KOPT-K1 (cell line): ENCODE measurements around the gene DYNLRB1.
A peak's percentile ranks its signal among the peaks of the same experiment; 100 is the strongest.
"Not testable (repeated sequence)": the region's sequence is repeated elsewhere in the genome, so short reads cannot be mapped to it uniquely, and the experiment has no call there.

Experiments used
- H3K27ac ChIP-seq: fragments of 200-600 bp; sonication (generic); 2 replicates; pipeline ENCODE4 v1.5.1; 2016; ENCODE audit warnings: antibody characterized with exemption, mild to moderate bottlenecking, low read depth, low read length; ENCODE audit not compliant: poor library complexity, severe bottlenecking
- H3K36me3 ChIP-seq: fragments of 200-600 bp; sonication (generic); 2 replicates; pipeline ENCODE4 v1.5.1; 2017; ENCODE audit warnings: antibody characterized with exemption, mild to moderate bottlenecking, low read length, moderate library complexity; ENCODE audit not compliant: insufficient read depth
- H3K9me3 ChIP-seq: fragments of 200-600 bp; sonication (generic); 2 replicates; pipeline ENCODE4 v1.5.1; 2017; ENCODE audit warnings: antibody characterized with exemption, low read length, mild to moderate bottlenecking; ENCODE audit not compliant: insufficient read depth, poor library complexity, severe bottlenecking

The DYNLRB1 gene

DNA sequence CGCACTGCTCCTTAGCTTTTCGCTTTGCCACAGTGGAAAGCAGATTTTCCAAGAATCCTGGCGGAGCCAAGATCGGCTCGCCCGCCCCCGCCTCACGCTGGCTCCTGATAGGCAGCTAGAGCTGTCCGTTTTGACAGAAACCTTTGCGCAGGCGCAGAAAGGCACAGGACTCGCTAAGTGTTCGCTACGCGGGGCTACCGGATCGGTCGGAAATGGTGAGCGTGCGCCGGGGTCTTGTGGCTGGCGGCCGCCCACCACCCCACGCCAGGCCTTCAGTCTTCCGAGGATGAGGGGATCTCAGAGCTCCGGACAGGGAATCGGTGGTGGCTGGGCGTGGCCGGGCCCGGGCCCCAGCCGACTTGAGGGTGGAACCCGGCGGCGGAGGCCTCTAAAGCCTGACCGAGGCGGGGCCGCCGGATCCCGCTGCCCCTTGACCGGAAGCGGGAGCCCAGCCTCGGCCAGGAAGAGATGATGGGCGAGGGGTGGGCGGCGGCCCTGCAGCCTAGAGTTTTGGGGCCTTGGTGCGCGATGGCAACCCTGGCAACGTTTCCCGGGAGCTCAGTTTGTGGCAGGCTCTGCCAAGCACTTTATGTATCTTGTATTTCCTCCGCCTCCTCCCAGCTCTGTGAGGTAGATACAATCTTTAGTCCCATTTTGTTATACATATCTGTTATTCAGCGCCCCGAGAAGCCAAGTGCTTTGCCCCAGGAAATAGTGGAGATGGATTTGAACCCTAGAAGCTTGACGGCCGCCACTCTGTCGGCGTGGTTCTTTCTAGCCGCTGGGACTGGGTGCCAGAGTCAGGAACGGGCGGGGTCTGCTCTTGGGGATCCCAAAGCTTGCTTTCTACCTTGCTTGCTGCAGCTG lies at the start of gene DYNLRB1:
Gene DYNLRB1 (plus strand): TSS at position 176 of the 867 bp plus-strand sequence. CDS start 37 bp downstream, at position 213.
- Histone ChIP-seq H3K27ac (peak within 1 kb of the TSS; percentile 70), H3K9me3 (no peaks in the 10 kb centered on the region), H3K36me3 (peaks cover 24% of the 10 kb centered on the region)

DNA sequence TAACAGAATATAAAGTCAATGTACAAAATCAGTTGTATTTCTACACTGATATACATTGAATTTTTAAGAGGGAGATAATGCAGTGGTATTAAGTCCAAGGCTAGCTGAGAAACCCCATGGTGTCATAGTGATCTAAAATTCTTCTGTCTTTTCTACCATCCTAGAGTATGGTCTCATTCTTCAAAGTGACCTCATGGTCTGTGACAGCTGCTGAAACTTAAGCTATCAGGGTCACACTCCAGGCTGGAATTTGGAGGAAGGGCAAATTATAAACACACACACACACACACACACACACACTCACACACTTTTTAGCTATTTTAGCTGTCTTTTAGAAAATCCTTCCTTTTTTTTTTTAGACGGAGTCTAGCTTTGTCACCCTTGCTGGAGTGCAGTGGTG lies 47.3 kb upstream of the DYNLRB1 start:
- H3K27ac ChIP-seq, result no peak overlapping the region

DNA sequence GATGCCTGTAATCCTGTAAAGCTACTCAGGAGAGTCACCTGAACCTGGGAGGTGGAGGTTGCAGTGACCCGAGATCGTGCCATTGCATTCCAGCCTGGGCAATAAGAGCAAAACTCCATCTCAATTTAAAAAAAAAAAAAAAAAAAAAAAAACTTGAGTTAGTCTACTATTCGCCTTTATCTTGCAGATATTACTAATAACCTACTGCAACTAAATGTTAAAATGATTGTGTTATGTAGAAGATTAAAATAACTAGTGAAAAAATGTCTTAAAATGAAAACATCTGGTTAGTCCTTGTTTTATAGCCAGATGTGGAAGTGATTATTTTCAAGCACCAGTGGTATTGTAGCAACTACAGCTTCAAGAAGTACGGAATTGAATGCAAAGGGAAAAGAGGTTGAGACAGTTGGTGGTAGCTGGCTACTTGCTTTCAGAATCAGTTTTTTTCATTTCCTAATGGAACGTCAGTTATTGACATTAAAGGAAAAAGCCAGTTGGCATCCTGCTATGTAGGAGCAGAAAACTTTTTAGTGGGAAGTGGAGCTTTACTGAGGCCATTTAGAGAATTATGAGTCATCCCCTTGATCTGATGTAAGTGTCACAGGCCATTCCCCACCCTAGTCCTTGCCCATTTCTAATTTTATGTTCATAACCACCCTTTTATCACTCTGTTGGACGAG lies 43.8 kb upstream of the DYNLRB1 start:
- Histone ChIP-seq H3K27ac (no peak overlapping the region), H3K9me3 (no peaks in the 10 kb centered on the region), H3K36me3 (peaks cover 83% of the 10 kb centered on the region)

More for the DNA sequence above, 47.3 kb upstream of the DYNLRB1 start:
- Histone ChIP-seq H3K9me3 (no peaks in the 10 kb centered on the region), H3K36me3 (peaks cover 96% of the 10 kb centered on the region)

DNA sequence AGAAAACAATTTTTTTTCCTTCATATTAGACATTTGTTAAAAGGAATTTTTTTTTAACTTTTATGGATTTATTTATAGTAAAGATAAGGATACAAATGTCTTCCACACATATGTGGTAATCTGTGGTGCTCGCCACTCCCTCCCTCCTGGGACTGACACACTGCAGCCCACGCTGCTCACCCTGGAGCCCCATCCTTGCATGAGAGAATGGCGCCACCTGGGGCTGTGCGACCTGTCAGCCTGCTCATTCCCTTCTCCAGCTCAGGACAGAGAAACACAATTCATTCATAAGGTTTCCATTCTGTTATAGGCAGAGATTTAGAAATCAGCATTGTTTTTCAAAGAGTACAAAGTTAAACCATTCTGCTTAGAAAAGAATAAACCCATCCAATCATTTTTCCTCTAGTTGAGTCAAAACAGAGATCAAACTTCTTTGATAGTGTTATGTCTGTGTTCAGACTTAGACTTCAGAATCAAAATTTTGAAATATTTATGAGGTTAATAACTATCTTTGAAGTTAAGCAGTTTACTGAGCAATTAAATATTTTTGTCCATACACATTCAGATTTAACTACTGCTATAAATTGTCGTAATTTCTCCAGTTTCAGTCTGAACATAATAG lies 42.8 kb upstream of the DYNLRB1 start:
- H3K9me3 ChIP-seq, result no peaks in the 10 kb centered on the region
- peaks cover 83% of the 10 kb centered on the region for H3K36me3 ChIP-seq
- H3K27ac ChIP-seq, result no peak overlapping the region

DNA sequence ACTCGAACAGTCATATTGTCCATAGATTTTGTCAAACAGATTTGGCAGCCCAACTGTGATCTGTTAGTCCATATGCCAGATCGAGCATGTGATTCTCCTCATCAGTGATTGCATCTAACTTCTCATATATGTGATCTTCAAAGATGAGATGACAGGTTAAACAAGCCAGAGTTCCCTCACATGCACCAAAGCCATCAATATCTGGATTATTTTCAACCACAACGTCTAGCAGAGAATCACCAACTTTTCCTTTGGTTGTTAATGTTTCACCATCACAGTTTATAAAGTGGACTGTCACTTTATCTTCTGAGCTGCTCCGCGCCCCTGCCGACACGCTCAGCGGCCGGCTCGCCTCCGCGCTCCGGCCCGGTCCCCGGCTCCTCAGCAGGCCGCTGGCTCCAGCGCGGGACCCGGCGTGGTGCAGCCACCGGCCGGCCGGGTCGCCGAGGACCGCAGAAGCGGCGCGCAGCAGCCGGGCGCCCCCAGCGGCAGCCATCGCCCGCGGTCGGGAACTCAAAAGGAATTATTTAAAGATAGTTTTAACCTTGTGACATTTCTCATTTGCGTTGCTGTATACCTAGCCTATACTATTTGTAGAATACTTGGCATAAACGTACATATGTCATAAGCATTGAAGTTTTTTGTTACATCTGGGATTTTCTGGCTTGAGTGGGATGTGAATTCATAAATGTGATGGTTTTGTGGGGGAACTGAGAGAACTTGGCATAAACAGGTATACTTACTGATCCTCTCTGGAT lies 40.1 kb upstream of the DYNLRB1 start:
- H3K36me3 ChIP-seq, result peaks cover 83% of the 10 kb centered on the region

DNA sequence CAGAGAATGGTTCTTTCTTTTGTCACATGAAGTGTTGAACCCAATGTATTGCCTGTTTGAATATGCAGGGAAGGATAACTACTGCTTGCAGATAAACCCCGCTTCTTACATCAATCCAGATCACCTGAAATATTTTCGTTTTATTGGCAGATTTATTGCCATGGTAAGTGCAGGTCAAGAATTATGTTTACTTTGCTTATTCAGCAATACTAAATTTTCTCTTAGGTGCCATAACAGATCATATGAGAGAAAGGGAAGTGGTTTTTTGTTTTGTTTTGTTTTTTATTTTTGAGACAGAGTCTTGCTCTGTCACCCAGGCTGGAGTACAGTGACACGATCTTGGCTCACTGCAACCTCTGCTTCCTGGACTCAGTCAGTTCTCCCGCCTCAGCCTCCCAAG lies 36.6 kb upstream of the DYNLRB1 start:
- no peak overlapping the region for H3K27ac ChIP-seq
- H3K9me3 ChIP-seq, result peaks cover 18% of the 10 kb centered on the region
- peaks cover 89% of the 10 kb centered on the region for H3K36me3 ChIP-seq

More for the DNA sequence above, 40.1 kb upstream of the DYNLRB1 start:
- no peak overlapping the region for H3K27ac ChIP-seq
- no peaks in the 10 kb centered on the region for H3K9me3 ChIP-seq

DNA sequence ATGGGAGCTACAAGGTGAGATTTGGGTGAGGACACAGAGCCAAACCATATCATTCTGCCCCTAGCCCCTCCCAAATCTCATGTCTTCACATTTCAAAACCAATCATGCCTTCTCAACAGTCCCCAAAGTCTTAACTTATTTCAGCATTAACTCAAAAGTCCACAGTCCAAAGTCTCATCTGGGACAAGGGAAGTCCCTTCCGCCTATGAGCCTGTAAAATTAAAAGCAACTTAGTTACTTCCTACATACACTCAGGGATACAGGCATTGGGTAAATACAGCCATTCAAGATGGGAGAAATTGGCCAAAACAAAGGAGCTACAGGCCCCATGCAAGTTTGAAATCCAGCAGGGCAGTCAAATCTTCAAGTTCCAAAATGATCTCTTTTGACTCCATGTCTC lies 34.1 kb upstream of the DYNLRB1 start:
- Histone ChIP-seq H3K36me3 (peaks cover 96% of the 10 kb centered on the region), H3K9me3 (peaks cover 18% of the 10 kb centered on the region)
- not testable (repeated sequence) for H3K27ac ChIP-seq

DNA sequence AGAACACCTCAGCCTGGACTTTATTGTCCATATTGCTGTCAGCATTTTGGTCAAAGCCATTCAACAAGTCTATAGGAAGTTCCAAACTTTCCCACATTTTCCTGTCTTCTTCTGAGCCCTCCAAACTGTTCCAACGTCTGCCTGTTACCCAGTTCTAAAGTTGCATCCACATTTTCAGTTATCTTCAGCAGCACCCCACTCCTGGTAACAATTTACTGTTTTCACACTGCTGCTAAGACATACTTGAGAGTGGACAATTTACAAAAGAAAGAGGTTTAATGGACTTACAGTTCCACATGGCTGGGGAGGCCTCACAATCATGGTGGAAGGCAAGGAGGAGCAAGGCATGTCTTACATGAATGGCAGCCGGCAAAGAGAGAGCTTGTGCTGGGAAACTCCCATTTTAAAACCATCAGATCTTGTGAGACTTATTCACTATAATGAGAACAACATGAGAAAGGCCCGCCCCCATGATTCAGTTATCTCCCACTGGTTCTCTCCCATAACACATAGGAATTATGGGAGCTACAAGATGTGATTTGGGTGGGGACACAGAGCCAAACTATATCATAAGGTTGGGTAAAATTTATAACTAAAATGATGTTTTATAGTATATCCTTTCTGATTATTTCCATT lies 32.5 kb upstream of the DYNLRB1 start:
- H3K36me3 ChIP-seq, result peaks cover 98% of the 10 kb centered on the region
- peaks cover 18% of the 10 kb centered on the region for H3K9me3 ChIP-seq
- not testable (repeated sequence) for H3K27ac ChIP-seq

DNA sequence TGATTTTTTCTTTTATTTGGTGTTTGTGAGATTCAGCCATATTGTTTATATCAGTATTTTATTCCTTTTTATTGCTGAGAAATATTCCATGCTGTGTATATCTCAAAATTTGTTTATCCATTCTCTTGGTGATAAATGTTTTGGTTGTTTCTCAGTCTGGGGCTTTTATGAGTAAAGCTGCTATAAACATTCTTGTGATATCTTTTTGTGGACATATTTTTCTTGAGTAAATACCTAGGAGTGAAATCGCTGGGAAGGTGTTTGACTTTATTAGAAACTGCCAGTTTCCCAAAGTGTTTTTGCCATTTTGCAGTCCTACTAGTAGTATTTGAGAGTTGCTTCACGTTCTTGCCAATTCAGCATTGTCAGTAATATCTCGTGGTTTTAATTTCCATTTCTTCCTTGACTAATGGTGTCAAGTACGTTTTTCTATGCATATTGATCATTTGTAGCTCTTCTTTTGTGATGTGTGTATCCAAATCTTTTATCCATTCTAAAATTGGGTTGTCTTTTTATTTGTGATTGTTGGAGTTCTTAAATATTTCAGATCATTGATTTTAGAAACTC lies 31.1 kb upstream of the DYNLRB1 start:
- peaks cover 97% of the 10 kb centered on the region for H3K36me3 ChIP-seq
- H3K27ac ChIP-seq, result no peak overlapping the region
- H3K9me3 ChIP-seq, result peaks cover 18% of the 10 kb centered on the region

DNA sequence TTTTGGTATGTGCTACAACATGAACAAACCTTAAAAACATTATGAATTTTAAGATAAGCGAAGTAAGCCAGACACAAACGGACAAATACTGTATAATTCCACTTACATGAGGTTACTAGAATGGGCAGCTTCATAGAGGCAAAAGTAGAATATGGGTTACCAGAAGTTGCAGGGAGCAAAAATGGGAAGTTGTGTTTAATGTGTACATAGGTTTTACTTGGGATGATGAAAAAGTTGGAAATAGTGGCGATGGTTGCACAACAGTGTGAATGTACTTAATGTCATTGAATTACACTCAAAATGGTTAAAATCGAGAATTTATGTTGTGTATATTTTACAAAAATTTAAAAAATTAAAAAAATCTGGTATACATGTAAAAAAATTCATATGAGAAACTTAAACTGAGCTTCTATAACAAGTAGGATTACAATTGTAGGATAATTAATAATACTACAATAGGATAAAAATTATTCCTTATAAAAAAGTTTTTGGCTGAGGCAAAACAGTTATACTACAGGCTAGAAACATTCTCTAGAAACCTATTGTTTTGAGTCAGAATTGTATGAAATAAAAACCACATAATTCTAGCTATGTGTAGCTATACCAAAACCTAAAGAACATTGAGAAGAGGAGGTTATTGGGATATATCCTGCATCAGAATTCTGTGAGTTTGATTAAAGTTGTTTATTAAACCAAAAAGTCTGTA lies 24.8 kb upstream of the DYNLRB1 start:
- Histone ChIP-seq H3K36me3 (peaks cover 97% of the 10 kb centered on the region), H3K27ac (no peak overlapping the region), H3K9me3 (no peaks in the 10 kb centered on the region)

DNA sequence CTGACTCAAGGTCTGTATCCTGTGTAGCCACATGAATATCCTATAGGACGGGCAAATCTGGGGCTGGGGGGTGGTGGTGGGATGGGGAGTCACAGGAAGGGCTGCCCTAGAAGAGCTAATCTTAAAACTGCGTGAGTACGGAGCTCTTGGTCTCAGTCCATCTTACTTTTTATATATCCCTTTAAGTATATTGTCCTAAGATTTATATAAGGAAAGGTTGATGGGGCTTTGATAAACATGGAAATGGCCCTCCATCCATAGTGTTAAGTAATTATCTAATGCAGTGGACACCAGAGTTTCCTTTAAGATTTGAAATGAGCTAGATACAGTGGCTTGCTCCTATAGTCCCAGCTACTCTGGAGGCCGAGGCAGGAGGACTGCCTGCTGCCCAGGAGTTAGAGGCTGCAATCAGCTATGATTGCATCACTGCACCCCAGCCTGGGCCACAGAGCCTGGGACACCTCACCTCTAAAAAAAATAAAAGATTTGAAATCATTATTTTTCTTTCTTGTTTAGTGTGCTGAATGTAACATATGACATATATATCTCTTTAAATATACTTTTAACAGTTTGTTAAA lies 24.2 kb upstream of the DYNLRB1 start:
- no peak overlapping the region for H3K27ac ChIP-seq
- H3K9me3 ChIP-seq, result peaks cover 3% of the 10 kb centered on the region
- H3K36me3 ChIP-seq, result peaks cover 98% of the 10 kb centered on the region

DNA sequence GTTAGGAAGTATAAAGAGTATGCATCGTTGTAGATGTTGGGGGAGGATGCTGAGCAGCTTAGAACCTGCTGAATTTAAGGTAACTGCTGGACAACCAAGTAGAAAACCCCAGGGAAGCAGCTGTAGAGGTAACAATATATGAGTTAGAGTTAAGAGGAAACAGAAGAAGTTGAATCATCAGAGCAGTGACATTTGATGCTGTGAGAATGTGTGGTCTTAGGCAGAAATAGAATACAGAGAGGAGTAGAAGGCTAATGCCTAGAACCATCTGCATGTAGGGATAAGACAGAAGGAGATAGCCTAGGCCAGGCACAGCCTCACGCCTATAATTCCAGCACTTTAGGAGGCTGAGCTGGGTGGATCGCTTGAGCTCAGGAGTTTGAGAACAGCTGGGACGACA lies 22.6 kb upstream of the DYNLRB1 start:
- Histone ChIP-seq H3K27ac (no peak overlapping the region), H3K36me3 (peaks cover 98% of the 10 kb centered on the region), H3K9me3 (peaks cover 19% of the 10 kb centered on the region)

DNA sequence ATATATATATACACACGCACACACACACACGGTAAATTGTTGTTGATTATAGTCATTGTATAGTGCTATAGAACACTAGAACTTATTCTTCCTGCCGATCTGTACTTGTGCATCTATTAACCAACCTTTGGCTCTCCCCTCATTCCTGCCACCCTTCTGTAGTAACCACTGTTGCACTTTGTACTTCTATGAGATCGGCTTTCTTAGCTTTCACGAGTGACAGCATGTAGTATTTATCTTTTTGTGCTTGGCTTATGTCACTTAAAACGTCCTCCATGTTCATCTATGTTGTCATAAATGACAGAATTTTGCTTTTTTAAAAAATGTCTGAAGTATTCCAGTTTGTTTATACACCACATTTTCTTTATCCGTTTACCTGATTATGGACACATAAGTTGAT lies 20.9 kb upstream of the DYNLRB1 start:
- H3K36me3 ChIP-seq, result peaks cover 98% of the 10 kb centered on the region
- H3K27ac ChIP-seq, result no peak overlapping the region
- peaks cover 34% of the 10 kb centered on the region for H3K9me3 ChIP-seq
